ENCODE results near the gene KLB. TPM values are rescaled to one million over a fixed set of nuclear protein-coding genes. Genes with fewer than 3 reads are reported as not detected.
"Not testable (repeated sequence)": the region's sequence is repeated elsewhere in the genome, so short reads cannot be mapped to it uniquely, and the experiment has no call there.

KLB gene
- total RNA-seq, 3 donors from 2014 or later (not counting 1 experiment from before 2014, with no cell fraction given) = 0.07 to 0.16 (median 0.10) TPM

GRCh38 chr4:39407584-39407885 lies 805 bp downstream of the KLB start:
- Histone ChIP-seq H3K27me3 (ENCODE audit: control insufficient read depth, insufficient read depth, low read length) (no peaks in the 10 kb centered on the region), H3K4me3 (ENCODE audit: low read length) (no peak overlapping the region), H3K4me1 (ENCODE audit: control insufficient read depth, insufficient read depth, low read length) (no peaks in the 10 kb centered on the region), H3K9me3 (ENCODE audit: control insufficient read depth, insufficient read depth, low read length) (no peaks in the 10 kb centered on the region), H3K27ac (ENCODE audit: low read length) (no peak overlapping the region), H3K36me3 (ENCODE audit: control insufficient read depth, insufficient read depth, low read length) (no peaks in the 10 kb centered on the region)
- H3K4me3 Mint-ChIP-seq = no peak overlapping the region
- no peaks in the 10 kb centered on the region for H3K9me3 Mint-ChIP-seq
- intact Hi-C loops (cut with micrococcal nuclease) = no loop called here
- no peak overlapping the region for H3K27ac Mint-ChIP-seq
- TF ChIP-seq CTCF (IDR thresholded peaks at IDR 0.05) = no peak
- WGBS (ENCODE audit: insufficient coverage) = no CpG with 5 or more reads among the region's 1 CpG
- peaks cover 4 to 15% of the 10 kb centered on the region in 2 donors for H3K27me3 Mint-ChIP-seq (ENCODE audit: low read depth in 2 of 2)
- ATAC-seq (no peak), DNase-seq (no peak)
- no peaks in the 10 kb centered on the region for H3K36me3 Mint-ChIP-seq
- no peaks in the 10 kb centered on the region for H3K4me1 Mint-ChIP-seq

- 41% methylated on average over 4 of the region's 5 CpGs for WGBS (ENCODE audit: insufficient coverage)
- intact Hi-C loops (cut with micrococcal nuclease) = no loop called here
- no peaks in the 10 kb centered on the region for H3K36me3 Mint-ChIP-seq
- no peak for TF ChIP-seq CTCF (IDR thresholded peaks at IDR 0.05)
- no peaks in the 10 kb centered on the region for H3K9me3 Mint-ChIP-seq
- Histone ChIP-seq H3K36me3 (ENCODE audit: control insufficient read depth, insufficient read depth, low read length) (no peaks in the 10 kb centered on the region), H3K27me3 (ENCODE audit: control insufficient read depth, insufficient read depth, low read length) (no peaks in the 10 kb centered on the region), H3K27ac (ENCODE audit: low read length) (no peak overlapping the region), H3K4me3 (ENCODE audit: low read length) (no peak overlapping the region), H3K9me3 (ENCODE audit: control insufficient read depth, insufficient read depth, low read length) (no peaks in the 10 kb centered on the region), H3K4me1 (ENCODE audit: control insufficient read depth, insufficient read depth, low read length) (no peaks in the 10 kb centered on the region)
- no peak overlapping the region for H3K27ac Mint-ChIP-seq
- no peak for ATAC-seq
- no peak overlapping the region for H3K4me3 Mint-ChIP-seq
- peak in 1 of 2 donors; percentile 17 for DNase-seq
- H3K27me3 Mint-ChIP-seq (ENCODE audit: low read depth in 2 of 2) = peaks cover 4 to 19% of the 10 kb centered on the region in 2 donors
- H3K4me1 Mint-ChIP-seq = no peaks in the 10 kb centered on the region
Observed at GRCh38 chr4:39410415-39410814, 3.7 kb downstream of the KLB start.

DNA sequence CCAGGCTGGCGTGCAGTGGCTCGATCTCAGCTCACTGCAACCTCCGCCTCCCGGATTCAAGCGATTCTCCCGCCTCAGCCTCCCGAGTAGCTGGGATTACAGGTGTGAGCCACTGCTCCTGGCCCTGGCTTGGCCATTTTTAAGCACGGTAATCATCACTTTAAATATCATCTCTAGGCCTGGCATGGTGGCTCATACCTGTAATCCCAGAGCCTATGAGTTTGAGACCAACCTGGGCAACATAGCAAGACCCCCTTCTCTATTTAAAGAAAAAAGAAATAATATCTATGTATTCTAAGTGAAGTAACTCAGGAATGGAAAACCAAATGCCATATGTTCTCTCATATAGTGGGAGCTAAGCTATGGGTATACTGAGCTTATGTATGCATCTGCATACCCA lies 4.8 kb downstream of the KLB start:
- not testable (repeated sequence) for H3K4me1 Mint-ChIP-seq; H3K27me3 ChIP-seq (ENCODE audit: control insufficient read depth, insufficient read depth, low read length)
- peaks cover 4 to 17% of the 10 kb centered on the region in 2 donors for H3K27me3 Mint-ChIP-seq (ENCODE audit: low read depth in 2 of 2)

GRCh38 chr4:39415678-39416283 lies 9.1 kb downstream of the KLB start:
- no peak overlapping the region for H3K4me3 ChIP-seq (ENCODE audit: low read length)
- peaks cover 0 to 6% of the 10 kb centered on the region in 2 donors for H3K27me3 Mint-ChIP-seq (ENCODE audit: low read depth in 2 of 2)
- no peaks in the 10 kb centered on the region for H3K4me1 ChIP-seq (ENCODE audit: control insufficient read depth, insufficient read depth, low read length)
- H3K36me3 ChIP-seq (ENCODE audit: control insufficient read depth, insufficient read depth, low read length) = no peaks in the 10 kb centered on the region
- TF ChIP-seq CTCF (IDR thresholded peaks at IDR 0.05) = no peak
- ATAC-seq = no peak
- no peaks in the 10 kb centered on the region for H3K27me3 ChIP-seq (ENCODE audit: control insufficient read depth, insufficient read depth, low read length)
- no peaks in the 10 kb centered on the region for H3K9me3 ChIP-seq (ENCODE audit: control insufficient read depth, insufficient read depth, low read length)
- H3K4me1 Mint-ChIP-seq = no peaks in the 10 kb centered on the region
- intact Hi-C loops (cut with micrococcal nuclease) = no loop called here
- no CpG with 5 or more reads among the region's 2 CpGs for WGBS (ENCODE audit: insufficient coverage)
- no peak for DNase-seq
- H3K9me3 Mint-ChIP-seq = no peaks in the 10 kb centered on the region
- H3K36me3 Mint-ChIP-seq = no peaks in the 10 kb centered on the region
- no peak overlapping the region for H3K27ac ChIP-seq (ENCODE audit: low read length)
- no peak overlapping the region for H3K4me3 Mint-ChIP-seq
- no peak overlapping the region for H3K27ac Mint-ChIP-seq

More for the DNA sequence above, 4.8 kb downstream of the KLB start:
- H3K4me1 ChIP-seq (ENCODE audit: control insufficient read depth, insufficient read depth, low read length); H3K4me3 ChIP-seq (ENCODE audit: low read length); H3K36me3 ChIP-seq (ENCODE audit: control insufficient read depth, insufficient read depth, low read length); H3K27ac Mint-ChIP-seq; H3K9me3 Mint-ChIP-seq; H3K9me3 ChIP-seq (ENCODE audit: control insufficient read depth, insufficient read depth, low read length); H3K27ac ChIP-seq (ENCODE audit: low read length); H3K36me3 Mint-ChIP-seq; H3K4me3 Mint-ChIP-seq; DNase-seq; intact Hi-C loops (cut with micrococcal nuclease); ATAC-seq: not testable (repeated sequence)
- 95% methylated on average over 8 of the region's 8 CpGs for WGBS (ENCODE audit: insufficient coverage)
